NCI-H774 (cell line): Measurements from ENCODE around the gene BSCL2.
"Not testable (repeated sequence)": the region's sequence is repeated elsewhere in the genome, so short reads cannot be mapped to it uniquely, and the experiment has no call there.

ENCODE experiments used
- DNase-seq: peaks from one replicate; lab custom pipeline; 2025; lab: John Stamatoyannopoulos, UW

The BSCL2 gene

DNA sequence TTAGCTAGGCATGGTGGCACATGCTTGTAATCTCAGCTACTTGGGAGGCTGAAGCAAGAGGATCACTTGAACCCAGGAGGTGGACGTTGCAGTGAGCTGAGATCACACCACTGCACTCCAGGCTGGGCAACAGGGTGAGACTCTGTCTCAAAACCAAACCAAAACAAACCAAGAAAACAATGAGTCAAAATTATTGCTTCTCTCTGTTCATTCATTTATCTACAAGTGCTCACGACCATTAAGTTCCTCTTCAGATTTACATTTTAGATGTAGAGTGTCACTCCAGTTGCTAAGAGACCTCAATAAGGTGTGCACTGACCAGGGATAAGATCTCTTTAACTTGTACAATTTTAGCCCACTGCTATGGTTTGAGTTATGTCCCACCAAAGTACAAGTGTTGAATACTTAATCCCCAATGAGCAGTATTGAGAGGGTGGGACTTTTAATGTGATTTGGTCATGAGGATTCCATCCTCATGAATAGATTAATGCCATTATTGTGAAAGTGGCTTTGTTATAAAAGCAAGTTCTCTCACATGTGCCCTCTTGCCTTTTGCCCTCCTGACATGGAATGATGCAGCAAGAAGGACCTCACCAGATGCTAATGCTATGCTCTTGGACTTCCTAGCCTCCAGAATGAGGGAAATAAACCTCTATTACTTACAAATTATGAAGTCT, 12.2 kb upstream of the BSCL2 start:
- DNase-seq: no peak

DNA sequence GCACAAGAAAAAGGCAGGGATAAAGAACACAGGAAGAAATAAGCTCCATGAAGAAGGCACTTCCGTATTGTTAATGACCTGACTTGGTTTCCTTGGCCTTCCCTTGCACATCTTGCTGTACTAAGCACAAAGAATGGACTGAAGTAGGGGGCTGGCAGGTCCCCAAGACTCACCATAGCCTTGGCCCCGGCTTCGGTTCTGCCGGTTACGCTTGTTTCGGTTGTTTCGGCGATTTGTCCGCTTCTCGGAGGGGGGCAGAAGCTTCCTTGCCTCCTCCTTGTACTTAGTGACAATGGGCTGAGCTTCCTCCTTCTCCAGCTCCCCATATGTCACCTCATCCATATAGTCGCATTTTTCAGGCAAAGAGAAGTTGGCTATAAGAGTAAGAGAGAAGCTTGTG, 9.6 kb upstream of the BSCL2 start:
- no peak for DNase-seq

DNA sequence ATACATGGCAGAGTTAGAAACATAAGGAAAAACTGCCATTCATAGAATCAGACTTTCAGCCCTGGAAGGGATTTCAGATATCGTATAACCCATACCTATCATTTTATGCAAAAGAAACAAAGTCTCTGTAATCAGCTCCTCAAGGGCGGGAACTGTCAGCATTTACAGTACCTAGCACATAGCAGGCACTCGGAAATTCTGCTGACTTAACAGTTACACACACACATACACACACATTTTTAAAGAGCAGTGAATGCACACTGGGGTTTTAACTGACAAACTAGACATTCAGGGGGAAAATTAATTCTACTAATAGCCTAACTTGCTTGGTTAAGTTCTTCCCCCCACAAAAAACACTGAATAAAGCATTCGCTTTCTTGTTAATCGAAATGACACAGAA, 9.0 kb upstream of the BSCL2 start:
- no peak for DNase-seq

DNA sequence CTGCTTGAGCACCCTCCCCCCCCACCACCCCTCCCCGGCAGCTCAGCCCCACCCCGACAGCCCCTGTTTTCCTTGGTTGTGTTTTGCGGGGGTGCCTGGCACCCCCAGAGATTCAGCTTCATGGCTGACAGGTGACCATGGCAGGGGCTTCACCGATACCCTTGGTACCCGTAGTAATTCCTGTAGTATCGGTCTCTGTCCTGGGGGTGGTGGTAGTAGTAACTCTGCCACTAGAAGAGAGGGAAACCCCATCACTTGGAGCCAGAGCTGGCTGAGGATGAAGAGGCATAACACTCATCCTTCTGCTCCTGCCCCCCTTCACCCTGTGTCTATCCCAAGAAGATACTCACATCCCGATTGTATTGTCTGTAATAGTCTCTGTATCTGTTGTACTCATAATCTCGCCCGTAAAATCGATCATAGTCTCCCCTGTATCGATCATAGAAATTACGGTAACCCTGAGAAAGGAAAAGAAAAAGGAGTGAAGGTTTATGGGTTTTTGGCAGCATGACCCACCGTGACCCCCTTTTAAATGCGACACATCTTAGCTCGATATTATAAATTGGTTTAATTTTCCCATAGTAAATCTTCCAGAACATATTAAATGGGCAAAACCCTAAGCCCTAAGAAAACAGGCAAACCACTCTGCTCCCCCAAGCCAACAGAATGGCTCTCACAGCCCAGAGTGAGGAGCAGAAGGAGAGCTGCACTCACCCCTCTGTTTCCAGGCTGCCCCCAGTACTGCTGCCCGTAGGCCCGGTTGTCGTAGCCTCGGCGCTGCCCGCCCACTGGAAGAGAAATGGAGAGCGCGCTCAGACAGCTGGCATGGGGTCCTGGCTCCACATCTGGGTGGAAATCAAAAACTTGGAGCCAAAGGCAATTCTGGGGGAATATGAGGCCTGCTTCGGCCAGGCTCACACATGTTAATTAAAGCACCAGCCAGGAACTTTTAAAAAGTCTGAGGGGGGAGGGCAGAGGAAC, 8.2 kb upstream of the BSCL2 start:
- DNase-seq: no peak

DNA sequence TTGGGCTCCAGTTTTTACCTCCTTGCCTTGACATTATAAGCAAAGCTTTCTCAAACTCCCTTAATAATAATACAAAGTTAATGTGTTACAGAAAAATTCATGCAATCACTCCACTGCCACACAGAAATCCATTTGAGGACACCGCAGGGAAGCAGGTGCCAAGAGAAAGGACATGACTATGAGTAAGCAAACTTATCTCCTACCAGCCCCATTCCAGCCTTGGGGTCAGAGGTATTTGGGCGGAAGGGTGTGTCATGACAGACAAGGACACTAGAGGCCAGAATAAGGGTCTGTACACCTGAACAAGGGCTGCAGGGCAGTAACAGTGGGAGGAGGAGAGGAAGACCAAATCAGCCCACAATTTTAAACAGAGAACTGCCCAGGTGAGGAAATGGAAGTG, 6.1 kb upstream of the BSCL2 start:
- DNase-seq: no peak

DNA sequence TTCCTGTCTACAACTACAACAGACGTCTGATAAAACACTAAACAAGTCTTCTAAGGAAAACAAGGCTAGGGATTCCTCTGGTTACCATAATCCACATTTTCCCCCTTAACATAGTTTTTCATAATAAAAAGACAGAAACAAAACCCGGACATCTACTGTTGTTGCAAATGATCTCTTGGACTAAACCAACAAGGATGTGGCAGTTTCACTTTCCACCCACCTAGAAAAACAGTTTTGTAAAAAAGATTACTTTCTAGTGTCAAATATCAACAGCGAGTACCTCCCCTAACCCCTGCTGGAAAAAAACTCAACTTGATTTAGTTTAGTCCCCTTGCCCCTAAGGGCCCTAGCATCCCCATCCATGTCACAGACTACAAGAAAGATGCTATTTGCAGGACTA, 5.6 kb upstream of the BSCL2 start:
- DNase-seq: no peak

DNA sequence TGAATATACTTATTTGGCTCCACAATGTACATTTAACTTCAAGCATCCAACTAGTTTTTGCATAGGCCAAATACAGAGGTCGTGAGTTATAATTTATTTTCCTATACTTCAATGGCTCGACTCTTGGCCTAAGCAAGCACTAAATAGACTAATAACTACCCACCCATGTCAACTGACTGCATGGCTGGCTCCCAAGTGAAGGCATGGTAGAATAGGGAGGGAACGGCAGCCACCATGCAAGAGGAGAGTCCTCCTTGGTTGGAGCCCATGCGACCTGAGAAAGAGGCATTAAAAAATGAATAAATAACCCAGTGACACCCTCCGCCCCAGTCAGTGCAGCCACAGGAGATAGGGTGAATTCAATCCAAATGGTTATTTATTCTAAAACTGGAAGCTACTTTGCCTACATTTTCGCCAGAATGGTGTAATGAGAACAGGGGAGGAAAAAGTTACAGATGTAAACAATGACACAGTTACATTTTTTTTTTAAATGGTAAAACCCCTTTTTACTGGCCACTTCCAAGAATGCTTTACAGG, 5.1 kb upstream of the BSCL2 start:
- DNase-seq: no peak

DNA sequence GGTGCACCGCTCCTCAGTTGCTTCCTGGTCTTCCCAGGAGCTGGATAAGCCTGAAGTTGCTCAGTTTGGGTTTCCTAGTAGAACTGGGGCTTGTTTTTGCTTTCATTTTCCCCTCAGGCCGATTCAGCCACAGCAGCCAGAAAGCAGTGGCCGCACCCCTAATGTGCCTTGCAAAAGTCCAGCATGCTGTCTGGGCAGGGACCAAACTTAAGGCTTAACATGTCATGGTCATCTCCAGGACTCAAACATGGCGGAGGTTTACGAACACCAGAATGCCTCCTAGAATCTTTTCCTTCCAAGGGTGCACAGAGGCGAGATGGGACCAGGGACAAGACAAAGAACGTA, 2.7 kb upstream of the BSCL2 start:
- no peak for DNase-seq

DNA sequence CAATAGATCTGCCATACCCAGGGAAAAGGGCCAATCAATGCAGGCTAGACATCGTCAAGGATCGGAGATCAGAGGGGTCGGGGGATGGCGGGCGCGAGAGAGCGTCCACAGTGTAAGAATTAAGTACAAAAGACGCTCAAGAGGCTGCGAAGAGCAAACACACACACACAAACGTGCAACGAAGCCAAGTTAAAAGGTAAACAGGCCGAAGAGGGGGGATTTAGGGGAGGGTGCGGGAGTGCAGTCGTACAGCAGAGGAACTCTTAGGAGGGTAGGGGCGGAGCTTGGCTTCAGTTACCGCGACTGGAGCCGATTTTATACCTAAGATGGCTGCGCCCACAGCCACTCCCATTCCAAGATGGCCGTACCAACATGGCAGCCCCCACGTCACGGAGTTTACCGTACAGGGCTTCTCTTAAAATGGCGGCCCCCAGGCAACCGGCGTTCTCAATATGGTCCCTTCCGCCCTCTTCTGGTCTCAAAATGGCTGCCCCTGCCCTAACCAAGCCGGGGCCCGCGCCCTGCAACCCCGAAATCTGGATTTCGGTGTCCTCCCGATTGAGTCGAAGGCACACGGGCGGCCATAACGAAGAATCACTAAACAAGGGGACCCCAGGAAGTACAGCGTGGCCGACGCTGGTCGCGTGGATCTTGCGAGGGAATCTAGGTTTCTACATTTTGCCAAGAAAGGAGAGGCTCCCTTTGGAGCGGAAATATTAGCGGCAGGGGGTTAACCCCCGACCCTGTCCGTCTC, 2.2 kb upstream of the BSCL2 start:
- DNase-seq: peak; percentile 99

DNA sequence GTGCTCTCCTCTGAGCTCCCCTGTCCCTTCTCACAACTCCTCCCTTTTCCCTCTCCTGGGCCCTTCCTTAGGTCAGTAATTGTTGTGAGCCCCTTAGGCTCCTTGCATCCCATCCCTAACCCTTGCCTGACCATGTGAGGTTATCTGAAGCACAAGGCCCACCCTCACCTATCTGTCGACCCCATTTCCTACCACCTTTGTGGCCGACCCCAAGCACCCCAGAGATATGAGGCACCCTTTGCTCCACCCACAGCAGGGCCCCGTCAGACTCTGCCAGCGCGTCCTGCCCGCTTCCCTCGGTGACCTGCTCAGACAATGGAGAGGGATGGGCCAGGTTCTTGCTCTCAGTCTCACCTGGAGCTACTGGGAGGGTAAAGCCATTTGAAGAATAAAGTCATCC, 1.6 kb upstream of the BSCL2 start:
- peak; percentile 60 for DNase-seq

DNA sequence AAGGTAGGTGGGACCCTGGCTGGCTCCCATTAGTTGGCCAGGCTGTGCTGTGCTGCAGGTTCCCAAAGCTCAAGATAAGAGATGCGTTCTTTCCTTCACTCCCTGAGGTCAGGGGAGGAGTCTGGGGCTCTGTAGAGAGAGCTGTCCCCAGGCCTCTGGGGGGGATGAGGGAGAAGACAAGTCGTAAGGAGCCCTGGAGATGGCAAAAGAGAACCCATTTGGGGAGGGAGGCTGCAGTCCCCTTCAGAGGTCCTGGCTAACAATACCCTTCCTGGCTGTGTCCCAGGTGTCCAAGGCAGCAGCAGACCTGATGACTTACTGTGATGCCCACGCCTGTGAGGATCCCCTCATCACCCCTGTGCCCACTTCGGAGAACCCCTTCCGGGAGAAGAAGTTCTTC, 1.2 kb upstream of the BSCL2 start:
- no peak for DNase-seq

DNA sequence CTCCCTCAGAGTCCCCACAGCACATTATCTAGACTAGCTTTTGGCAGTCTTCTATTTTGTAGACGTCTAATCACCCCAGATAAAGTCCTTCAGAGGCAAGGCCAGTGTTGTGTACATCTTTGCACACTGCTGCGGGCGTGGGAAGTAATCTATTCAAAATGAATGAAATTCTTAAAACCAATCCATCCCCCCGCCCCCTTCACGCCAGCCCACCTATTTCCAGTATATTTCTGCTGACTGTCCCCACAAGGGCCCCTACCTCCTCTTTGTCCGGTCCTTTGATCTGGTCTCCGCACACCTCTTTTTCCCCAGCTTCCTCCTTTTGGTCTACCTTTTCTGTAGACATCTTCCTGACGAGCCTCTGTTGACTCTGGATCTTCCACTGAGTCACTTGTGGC, 375 bp downstream of the BSCL2 start:
- DNase-seq: no peak

DNA sequence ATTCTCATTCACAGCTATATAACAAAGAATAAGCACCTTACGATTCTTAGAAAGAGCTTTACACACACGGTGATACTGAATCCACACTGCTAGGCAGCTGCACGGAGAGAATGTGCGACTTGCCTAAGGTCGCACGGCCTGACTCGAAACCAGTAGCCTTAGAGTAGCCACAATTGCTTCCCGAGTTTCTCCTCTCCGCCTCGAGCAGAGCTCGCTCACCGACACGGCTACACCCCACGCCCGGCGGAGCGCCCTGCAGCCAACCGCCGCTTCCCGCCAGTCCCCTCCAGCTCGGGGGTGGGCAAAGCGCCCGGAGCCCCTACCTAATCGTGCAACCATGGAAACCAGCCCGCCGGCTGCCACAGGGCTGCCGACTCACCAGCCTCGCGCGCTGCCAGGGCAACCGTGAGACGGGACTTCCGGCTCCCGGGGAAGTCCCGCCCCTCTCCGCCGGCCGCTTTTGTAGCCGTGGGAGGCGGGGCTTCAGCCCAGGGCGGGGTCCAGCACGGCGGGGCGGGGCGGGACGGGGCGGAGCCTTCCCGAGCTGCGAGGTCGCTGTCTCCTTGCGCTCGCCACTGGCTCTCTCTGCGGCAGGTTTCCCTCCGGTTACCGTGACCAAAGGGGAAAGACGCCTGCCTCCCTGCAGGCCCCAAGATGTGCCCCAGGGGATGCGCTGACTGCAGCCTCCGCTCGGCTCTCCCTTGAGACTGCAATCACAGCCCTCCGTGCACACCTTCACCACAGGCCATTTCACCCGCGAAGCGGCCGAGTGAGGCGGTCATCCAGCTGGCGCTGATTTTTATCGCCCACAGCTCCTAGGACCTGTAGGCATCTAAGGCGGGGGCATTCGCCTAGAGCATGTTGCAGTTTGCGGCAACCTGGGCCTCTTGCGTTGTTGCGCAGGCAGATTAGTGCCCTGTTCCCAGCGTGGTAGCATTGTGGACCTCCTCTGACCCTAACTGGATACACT, 1.1 kb downstream of the BSCL2 start:
- DNase-seq: peak; percentile 95

DNA sequence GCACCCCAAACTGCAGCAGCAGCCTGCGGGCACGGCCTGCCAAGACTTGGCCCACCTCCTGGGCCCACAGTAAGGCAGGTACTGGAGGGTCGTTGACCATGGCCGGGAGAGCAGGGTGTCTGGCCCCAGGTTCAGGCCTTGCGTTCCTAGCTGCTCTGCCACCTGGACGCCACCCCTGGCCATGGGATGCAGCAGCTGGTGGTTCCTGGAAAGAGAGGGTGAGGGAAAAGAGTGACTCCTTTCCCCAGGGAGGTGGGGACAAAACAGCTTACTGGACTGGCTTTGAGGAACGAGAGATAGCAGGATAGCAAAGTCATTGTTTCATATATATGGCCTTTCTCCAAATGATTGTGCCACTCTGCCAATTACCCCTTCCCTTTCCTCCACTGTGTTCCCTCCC, 1.8 kb downstream of the BSCL2 start:
- DNase-seq: no peak

DNA sequence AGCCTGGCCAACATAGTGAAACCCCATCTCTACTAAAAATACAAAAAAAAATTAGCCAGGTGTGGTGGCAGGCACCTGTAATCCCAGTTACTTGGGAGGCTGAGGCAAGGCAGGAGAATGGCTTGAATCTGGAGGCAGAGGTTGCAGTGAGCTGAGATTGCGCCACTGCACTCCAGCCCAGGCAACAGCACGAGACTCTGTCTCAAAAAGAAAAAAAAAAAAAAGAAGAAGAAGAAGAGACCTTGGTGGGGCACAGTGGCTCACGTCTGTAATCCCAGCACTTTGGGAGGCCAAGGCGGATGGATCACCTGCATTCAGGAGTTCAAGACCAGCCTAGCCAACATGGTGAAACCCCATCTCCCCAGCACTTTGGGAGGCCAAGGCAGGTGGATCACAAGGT, 3.3 kb downstream of the BSCL2 start:
- not testable (repeated sequence) for DNase-seq

DNA sequence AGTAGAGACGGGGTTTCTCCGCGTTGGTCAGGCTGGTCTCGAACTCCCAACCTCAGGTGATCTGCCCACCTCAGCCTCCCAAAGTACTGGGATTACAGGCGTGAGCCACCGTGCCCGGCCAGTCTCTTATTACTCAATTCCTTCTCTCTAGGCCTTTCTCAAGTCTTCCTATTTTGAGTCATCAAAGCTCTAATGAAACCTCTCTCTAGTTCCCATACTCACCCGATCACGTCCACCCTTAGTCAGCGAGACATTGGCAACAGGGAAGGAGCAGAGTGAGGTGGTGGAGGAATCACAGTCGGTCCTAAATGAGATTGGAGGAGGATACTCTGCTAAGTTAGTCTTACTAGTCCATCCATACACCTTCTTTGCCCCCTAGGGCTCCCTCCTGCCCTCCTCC, 5.0 kb downstream of the BSCL2 start:
- DNase-seq: no peak

DNA sequence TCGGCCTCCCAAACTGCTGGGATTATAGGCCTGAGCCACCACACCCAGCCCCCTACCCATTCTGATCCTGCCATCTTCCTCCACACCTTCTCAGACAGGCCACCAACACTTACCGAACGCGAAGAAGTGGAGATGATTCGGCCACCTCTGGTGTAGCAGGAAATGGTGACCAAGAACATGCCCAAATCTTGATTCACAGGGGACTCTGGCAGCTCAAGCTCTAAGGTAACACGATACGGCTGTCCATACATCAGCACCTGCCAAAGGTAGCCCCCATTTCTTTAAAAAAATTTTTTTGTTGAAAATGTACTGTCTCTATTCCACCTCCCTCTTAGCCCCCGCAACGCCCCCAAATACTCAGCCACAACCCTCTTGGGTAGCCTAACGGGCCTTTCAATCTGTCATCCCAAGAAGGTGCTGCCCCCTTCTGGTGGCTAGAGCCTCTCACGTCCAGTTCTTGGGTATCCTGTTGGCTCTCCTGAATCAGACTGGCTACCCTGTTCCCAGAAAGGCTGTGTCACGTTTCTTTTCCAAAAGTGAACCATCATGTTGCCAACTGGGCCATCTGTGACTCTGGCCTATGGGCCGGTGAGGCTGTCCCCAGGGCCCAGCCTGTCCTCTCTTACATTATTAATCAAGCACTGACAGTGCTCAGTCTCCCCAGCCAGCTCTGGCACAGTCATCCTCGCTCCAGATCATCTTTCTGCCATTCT, 12.6 kb downstream of the BSCL2 start:
- DNase-seq: peak; percentile 58

DNA sequence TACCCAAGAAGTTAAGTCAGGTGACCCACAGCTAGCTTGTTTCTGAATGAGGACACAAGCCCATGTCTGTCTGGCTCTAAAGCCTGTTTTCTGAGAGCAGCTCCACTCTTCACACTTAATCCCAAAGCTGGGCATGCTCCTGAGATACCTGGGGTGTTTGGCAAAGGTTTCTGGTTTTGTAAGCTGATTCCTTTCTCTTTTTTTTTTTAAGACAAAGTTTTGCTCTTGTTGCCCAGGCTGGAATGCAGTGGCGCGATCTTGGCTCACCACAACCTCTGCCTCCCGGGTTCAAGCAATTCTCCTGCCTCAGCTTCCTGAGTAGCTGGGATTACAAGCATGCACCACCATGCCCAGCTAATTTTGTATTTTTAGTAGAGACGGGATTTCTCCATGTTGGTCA, 13.6 kb downstream of the BSCL2 start:
- not testable (repeated sequence) for DNase-seq

DNA sequence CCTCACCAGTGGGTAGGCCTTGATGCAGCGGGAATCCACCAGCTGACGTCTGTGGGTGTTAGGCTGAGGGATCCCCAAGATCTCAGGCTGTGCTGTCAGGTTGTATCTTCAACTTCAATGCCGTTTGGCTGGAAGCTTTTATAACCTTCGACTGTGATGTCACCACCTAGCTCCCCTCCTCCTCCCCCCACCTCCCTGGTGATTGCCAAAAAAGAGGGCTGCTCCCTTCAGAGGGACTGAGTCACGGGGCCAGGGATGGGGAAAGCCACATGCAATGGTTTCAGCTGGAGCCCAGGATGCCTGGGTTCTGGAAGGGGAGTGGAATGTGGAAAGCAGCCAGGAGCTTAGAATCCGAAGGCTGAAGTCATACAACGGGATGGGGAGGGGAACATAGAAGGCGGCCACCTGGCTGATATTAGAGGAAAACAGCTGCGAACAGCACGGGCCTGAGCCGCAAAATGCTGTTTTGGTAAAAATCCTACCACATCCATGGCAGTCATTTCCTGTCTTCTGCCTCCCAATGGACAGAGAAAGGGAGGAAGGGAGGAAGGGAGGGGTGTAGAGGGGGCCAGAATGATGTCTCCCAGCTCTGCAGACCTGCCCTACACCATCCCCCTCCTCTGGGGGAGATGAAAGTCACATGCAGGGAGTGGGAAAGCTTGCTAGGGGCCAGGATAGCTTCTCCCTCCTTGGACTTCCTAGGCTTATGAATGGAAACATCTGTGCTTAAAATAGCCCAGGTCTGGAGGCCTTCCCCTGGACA, 17.6 kb downstream of the BSCL2 start, which contains the start of gene LRRN4CL:
TSS of gene LRRN4CL (minus strand) at position 110 of the 763 bp plus-strand sequence. CDS start 1,022 bp downstream, outside the sequence.
- no peak for DNase-seq

DNA sequence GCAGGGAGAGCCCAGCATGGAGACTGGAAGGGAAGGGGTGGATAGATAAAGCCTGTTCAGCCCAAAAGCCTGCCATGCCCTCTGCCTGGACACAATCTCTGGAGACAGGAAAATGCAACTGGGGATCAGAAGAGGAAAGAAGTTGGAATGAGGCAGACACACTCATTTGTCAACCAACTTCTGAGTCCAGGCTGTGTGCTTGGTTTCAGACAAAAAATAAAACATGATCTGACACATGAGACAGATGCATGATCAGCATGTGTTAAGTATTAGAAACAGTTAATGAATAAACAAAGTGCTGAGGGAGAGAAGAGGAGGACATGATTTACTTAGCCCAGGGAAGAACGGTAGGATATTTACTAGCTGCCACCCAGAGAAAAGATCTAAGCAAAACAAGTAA, 18.7 kb downstream of the BSCL2 start:
- DNase-seq: no peak
